ENCODE data around the gene CNIH2. TPM values are rescaled to one million over a fixed set of nuclear protein-coding genes. Genes with fewer than 3 reads are reported as not detected.

CNIH2 gene
- total RNA-seq, 3 donors from 2014 or later (not counting 1 experiment from before 2014, with no cell fraction given), result 6.3 to 8.8 (median 7.1) TPM

DNA sequence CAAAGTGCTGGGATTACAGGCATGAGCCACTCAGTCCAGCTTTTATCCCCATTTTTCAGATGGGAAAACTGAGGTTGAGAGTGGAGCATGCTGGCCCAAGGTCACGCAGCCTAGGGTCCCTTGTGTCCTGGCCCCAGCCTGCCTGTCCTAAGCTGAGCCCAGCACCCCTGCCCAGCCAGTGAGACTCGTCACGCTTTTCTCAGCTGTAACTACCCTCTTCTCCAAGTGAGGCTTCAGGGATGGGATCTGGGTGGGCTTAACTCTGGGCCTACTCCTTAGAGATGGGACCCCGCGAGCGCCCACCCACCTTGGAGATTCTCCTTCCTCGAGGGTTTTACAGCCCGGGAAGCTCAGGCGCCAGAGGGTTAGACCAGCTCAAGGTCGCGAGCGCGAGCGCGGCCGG lies 13.3 kb downstream of the CNIH2 start:
- DNase-seq (no peak), ATAC-seq (no peak)
- WGBS (ENCODE audit: insufficient coverage), result 22% methylated on average over 16 of the region's 16 CpGs
- H3K4me1 ChIP-seq (ENCODE audit: control insufficient read depth, insufficient read depth, low read length), result peaks cover 37% of the 10 kb centered on the region
- no peak overlapping the region for H3K27ac ChIP-seq (ENCODE audit: low read length)
- intact Hi-C loops (cut with micrococcal nuclease), result no loop called here
- no peaks in the 10 kb centered on the region for H3K36me3 ChIP-seq (ENCODE audit: control insufficient read depth, insufficient read depth, low read length)
- H3K9me3 ChIP-seq (ENCODE audit: control insufficient read depth, insufficient read depth, low read length), result no peaks in the 10 kb centered on the region
- Mint-ChIP-seq H3K4me3 (peak overlapping the region; percentile 96), H3K4me1 (peaks cover 24 to 43% of the 10 kb centered on the region in 2 donors), H3K36me3 (no peaks in the 10 kb centered on the region), H3K9me3 (no peaks in the 10 kb centered on the region), H3K27ac (no peak overlapping the region), H3K27me3 (ENCODE audit: low read depth in 2 of 2) (peaks cover 28 to 31% of the 10 kb centered on the region in 2 donors)
- no peak overlapping the region for H3K4me3 ChIP-seq (ENCODE audit: low read length)
- H3K27me3 ChIP-seq (ENCODE audit: control insufficient read depth, insufficient read depth, low read length), result peaks cover 11% of the 10 kb centered on the region
- TF ChIP-seq, protein P1, sequence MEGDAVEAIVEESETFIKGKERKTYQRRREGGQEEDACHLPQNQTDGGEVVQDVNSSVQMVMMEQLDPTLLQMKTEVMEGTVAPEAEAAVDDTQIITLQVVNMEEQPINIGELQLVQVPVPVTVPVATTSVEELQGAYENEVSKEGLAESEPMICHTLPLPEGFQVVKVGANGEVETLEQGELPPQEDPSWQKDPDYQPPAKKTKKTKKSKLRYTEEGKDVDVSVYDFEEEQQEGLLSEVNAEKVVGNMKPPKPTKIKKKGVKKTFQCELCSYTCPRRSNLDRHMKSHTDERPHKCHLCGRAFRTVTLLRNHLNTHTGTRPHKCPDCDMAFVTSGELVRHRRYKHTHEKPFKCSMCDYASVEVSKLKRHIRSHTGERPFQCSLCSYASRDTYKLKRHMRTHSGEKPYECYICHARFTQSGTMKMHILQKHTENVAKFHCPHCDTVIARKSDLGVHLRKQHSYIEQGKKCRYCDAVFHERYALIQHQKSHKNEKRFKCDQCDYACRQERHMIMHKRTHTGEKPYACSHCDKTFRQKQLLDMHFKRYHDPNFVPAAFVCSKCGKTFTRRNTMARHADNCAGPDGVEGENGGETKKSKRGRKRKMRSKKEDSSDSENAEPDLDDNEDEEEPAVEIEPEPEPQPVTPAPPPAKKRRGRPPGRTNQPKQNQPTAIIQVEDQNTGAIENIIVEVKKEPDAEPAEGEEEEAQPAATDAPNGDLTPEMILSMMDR (IDR thresholded peaks at IDR 0.05), result no peak

DNA sequence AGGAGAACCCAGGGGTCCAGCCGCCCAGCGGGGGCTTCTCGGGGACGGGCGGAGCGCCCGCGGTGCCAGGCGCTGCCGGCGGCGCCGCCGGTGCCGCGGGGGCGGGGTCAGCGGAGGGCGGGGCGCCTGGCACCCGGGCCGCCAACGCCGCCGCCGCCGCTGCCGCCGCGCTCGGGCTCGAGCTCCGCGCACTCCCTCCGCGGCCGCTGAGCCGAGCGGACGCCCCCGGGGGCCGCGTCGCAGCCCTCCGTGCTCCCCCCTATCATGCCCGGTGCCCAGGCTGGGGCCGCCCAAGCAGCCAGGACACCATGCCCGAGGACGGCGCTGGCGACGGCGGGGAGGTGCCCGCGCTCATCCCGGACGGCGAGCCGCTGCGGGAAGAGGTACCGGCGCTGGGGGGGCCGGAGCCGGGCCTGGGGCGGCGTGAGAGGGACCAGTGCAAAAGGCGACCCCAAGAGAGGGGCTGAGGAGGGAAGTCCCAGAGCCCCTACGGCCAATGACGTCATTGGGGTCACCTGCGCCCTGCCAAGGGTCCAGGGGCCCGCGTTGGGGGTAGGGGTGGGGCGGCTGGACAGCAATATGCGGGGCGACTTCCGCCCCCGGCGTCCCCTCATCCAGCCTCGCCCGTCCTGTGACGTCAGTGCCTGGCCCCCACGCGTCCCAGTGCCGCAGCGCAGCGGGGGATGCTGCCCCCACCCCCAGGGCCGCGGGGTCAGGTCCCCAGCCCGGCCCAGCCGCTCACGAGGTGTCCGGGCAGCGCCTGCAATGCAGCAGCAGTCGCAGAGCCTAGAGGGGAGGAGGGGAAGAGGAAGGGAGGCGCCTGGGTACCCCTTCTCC lies 13.9 kb downstream of the CNIH2 start, which contains the start of gene TMEM151A:
Gene TMEM151A (plus strand): TSS at position 189 of the 837 bp plus-strand sequence. CDS start 120 bp downstream, at position 309.
- H3K27me3 ChIP-seq (ENCODE audit: control insufficient read depth, insufficient read depth, low read length), result peaks cover 11% of the 10 kb centered on the region
- Mint-ChIP-seq H3K4me1 (peaks cover 24 to 40% of the 10 kb centered on the region in 2 donors), H3K36me3 (no peaks in the 10 kb centered on the region), H3K4me3 (peak within 1 kb of the TSS; percentile 96), H3K27ac (peak within 1 kb of the TSS in 1 of 2 donors; percentile 44), H3K9me3 (no peaks in the 10 kb centered on the region), H3K27me3 (ENCODE audit: low read depth in 2 of 2) (peaks cover 28 to 32% of the 10 kb centered on the region in 2 donors)
- no peak within 1 kb of the TSS for H3K4me3 ChIP-seq (ENCODE audit: low read length)
- H3K4me1 ChIP-seq (ENCODE audit: control insufficient read depth, insufficient read depth, low read length), result peaks cover 37% of the 10 kb centered on the region
- intact Hi-C loops (cut with micrococcal nuclease), result no loop called here
- H3K27ac ChIP-seq (ENCODE audit: low read length), result no peak within 1 kb of the TSS
- TF ChIP-seq, protein P1 (IDR thresholded peaks at IDR 0.05), result no peak
- H3K36me3 ChIP-seq (ENCODE audit: control insufficient read depth, insufficient read depth, low read length), result no peaks in the 10 kb centered on the region
- no peak for ATAC-seq
- WGBS (ENCODE audit: insufficient coverage), result 2% methylated on average over 95 of the region's 95 CpGs
- no peaks in the 10 kb centered on the region for H3K9me3 ChIP-seq (ENCODE audit: control insufficient read depth, insufficient read depth, low read length)
- peak in 1 of 2 donors; percentile 64 for DNase-seq

DNA sequence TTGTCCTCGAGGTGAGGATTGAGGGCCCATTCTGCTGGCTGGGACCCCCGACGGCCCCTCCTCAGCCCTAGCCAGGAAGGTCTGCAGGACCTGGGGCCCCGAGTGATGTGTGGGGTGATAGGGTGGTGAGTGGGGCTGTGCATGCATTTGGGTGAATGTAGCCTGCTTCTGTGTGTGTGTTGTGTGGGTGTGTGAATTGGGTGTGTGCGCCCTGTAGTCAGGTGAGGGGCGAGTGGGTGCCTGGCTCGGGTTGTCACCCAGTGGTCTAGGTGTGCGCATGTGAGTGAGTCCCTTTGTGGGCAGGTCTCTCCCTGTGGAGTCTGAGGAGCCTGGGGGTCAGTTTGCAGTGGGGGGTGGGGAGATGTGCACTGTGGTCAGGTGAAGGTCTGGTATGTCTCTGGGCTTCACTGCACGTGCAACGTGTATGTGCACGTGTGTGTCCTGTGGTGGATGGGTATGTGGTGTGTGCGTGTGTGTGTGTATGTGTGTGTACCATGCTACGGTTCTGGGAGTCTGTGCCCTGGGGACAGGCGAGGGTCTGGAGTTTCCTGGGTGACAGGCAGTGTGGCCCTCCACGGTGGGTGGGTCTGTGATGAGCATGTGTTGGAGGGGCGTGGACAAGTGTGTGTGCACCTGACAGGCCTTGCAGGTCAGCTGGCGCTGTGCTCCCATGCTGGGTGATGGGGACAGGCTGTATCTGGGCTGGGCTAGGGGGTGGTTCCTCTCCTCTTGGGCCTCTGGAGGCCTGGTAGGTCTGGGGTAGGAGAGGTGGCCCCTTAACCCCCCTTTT lies 14.8 kb downstream of the CNIH2 start:
- Histone ChIP-seq H3K4me3 (ENCODE audit: low read length) (no peak overlapping the region), H3K36me3 (ENCODE audit: control insufficient read depth, insufficient read depth, low read length) (no peaks in the 10 kb centered on the region), H3K4me1 (ENCODE audit: control insufficient read depth, insufficient read depth, low read length) (peaks cover 31% of the 10 kb centered on the region), H3K27me3 (ENCODE audit: control insufficient read depth, insufficient read depth, low read length) (peaks cover 11% of the 10 kb centered on the region), H3K27ac (ENCODE audit: low read length) (no peak overlapping the region), H3K9me3 (ENCODE audit: control insufficient read depth, insufficient read depth, low read length) (no peaks in the 10 kb centered on the region)
- H3K9me3 Mint-ChIP-seq, result no peaks in the 10 kb centered on the region
- intact Hi-C loops (cut with micrococcal nuclease), result no loop called here
- peaks cover 28 to 32% of the 10 kb centered on the region in 2 donors for H3K27me3 Mint-ChIP-seq (ENCODE audit: low read depth in 2 of 2)
- 62% methylated on average over 17 of the region's 17 CpGs for WGBS (ENCODE audit: insufficient coverage)
- peak overlapping the region in 1 of 2 donors; percentile 44 for H3K27ac Mint-ChIP-seq
- peaks cover 24 to 34% of the 10 kb centered on the region in 2 donors for H3K4me1 Mint-ChIP-seq
- no peaks in the 10 kb centered on the region for H3K36me3 Mint-ChIP-seq
- ATAC-seq, result no peak
- peak overlapping the region; percentile 6 for H3K4me3 Mint-ChIP-seq
- no peak for DNase-seq
- TF ChIP-seq, protein P1 (IDR thresholded peaks at IDR 0.05), result no peak

Data from natural killer cell (primary cell).